Measurements from ENCODE around the gene ZNF684.
"Not testable (repeated sequence)": the region's sequence is repeated elsewhere in the genome, so short reads cannot be mapped to it uniquely, and the experiment has no call there.

ZNF684 gene

GRCh38 chr1:40567825-40568224 is 36.4 kb downstream of the ZNF684 start:
- no peak for TF ChIP-seq CTCF (IDR thresholded peaks at IDR 0.05; ENCODE audit: low read depth, low read length, missing control alignments)
- no peak for DNase-seq (ENCODE audit: low read depth)
- no peak overlapping the region for H3K4me3 ChIP-seq (ENCODE audit: low read depth, low read length)

- DNase-seq (ENCODE audit: low read depth); H3K4me3 ChIP-seq (ENCODE audit: low read depth, low read length): not testable (repeated sequence)
Observed at GRCh38 chr1:40574805-40575204, 43.4 kb downstream of the ZNF684 start.

GRCh38 chr1:40575336-40575735 is 43.9 kb downstream of the ZNF684 start:
- TF ChIP-seq CTCF (IDR thresholded peaks at IDR 0.05; ENCODE audit: low read depth, low read length, missing control alignments) = no peak

GRCh38 chr1:40582116-40582515 is 50.7 kb downstream of the ZNF684 start:
- DNase-seq (ENCODE audit: low read depth) = no peak
- no peak for TF ChIP-seq CTCF (IDR thresholded peaks at IDR 0.05; ENCODE audit: low read depth, low read length, missing control alignments)
- H3K4me3 ChIP-seq (ENCODE audit: low read depth, low read length) = no peak overlapping the region

More at GRCh38 chr1:40575336-40575735, 43.9 kb downstream of the ZNF684 start:
- no peak for DNase-seq (ENCODE audit: low read depth)
- H3K4me3 ChIP-seq (ENCODE audit: low read depth, low read length) = no peak overlapping the region

- DNase-seq (ENCODE audit: low read depth) = no peak
- H3K4me3 ChIP-seq (ENCODE audit: low read depth, low read length) = no peak overlapping the region
- no peak for TF ChIP-seq CTCF (IDR thresholded peaks at IDR 0.05; ENCODE audit: low read depth, low read length, missing control alignments)
Observed at GRCh38 chr1:40583980-40584379, 52.5 kb downstream of the ZNF684 start.

GRCh38 chr1:40588586-40588985 is 57.1 kb downstream of the ZNF684 start:
- H3K4me3 ChIP-seq (ENCODE audit: low read depth, low read length) = no peak overlapping the region
- DNase-seq (ENCODE audit: low read depth) = no peak
- TF ChIP-seq CTCF (IDR thresholded peaks at IDR 0.05; ENCODE audit: low read depth, low read length, missing control alignments) = no peak

- H3K4me3 ChIP-seq (ENCODE audit: low read depth, low read length) = no peak overlapping the region
- TF ChIP-seq CTCF (IDR thresholded peaks at IDR 0.05; ENCODE audit: low read depth, low read length, missing control alignments) = peak; percentile 42
- DNase-seq (ENCODE audit: low read depth) = no peak
Observed at GRCh38 chr1:40592107-40592803, 60.8 kb downstream of the ZNF684 start.
